ENCODE measurements around the gene NHSL1.

- TF ChIP-seq, protein P1, sequence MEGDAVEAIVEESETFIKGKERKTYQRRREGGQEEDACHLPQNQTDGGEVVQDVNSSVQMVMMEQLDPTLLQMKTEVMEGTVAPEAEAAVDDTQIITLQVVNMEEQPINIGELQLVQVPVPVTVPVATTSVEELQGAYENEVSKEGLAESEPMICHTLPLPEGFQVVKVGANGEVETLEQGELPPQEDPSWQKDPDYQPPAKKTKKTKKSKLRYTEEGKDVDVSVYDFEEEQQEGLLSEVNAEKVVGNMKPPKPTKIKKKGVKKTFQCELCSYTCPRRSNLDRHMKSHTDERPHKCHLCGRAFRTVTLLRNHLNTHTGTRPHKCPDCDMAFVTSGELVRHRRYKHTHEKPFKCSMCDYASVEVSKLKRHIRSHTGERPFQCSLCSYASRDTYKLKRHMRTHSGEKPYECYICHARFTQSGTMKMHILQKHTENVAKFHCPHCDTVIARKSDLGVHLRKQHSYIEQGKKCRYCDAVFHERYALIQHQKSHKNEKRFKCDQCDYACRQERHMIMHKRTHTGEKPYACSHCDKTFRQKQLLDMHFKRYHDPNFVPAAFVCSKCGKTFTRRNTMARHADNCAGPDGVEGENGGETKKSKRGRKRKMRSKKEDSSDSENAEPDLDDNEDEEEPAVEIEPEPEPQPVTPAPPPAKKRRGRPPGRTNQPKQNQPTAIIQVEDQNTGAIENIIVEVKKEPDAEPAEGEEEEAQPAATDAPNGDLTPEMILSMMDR (IDR thresholded peaks at IDR 0.05), result no peak
- no peak for TF ChIP-seq EP300 (IDR thresholded peaks at IDR 0.05)
- TF ChIP-seq POLR2A (IDR thresholded peaks at IDR 0.05), result no peak
Measured at GRCh38 chr6:138524526-138524925, 25.2 kb upstream of the NHSL1 start.

Measured in ovary (tissue), 3 donors.